PC-9 (cell line): ENCODE data around the gene ZNF784. TPM values are rescaled to one million over a fixed set of nuclear protein-coding genes. Genes with fewer than 3 reads are reported as not detected.
"Not testable (repeated sequence)": the region's sequence is repeated elsewhere in the genome, so short reads cannot be mapped to it uniquely, and the experiment has no call there.

Experiments used
- BruUV-seq: library from RNA; stranded (reverse); fragments of 400-500 nt; replicated peaks from 2 replicates; lab custom pipeline; 2021; lab: Mats Ljungman, UMichigan
- CTCF ChIA-PET: fragments of 300-600 bp; sonication (Branson Sonifier 250); formaldehyde crosslinking; loops from one replicate; lab custom pipeline; 2022; ENCODE audit warnings: antibody characterized with exemption; lab: Charles Lee
- POLR2A ChIA-PET: fragments of 300-600 bp; sonication (Branson Sonifier 250); formaldehyde crosslinking; loops from one replicate; lab custom pipeline; 2022; ENCODE audit warnings: antibody characterized with exemption; ENCODE audit not compliant: unreplicated experiment; lab: Charles Lee
- DNase-seq, 2 experiments: peaks; one replicate each; pipeline versions ENCODE4 v3.0.0 to v3.0.0-alpha.2; 2015 to 2022; ENCODE audit warnings: mixed read lengths in 1 of 2
- H2AFZ ChIP-seq: fragments of 200-600 bp; sonication (generic); 2 replicates; pipeline ENCODE4 v1.8.1; 2017; ENCODE audit warnings: antibody characterized with exemption
- H3F3A ChIP-seq: fragments of 200-600 bp; sonication (generic); 2 replicates; pipeline ENCODE4 v1.8.1; 2017; ENCODE audit warnings: antibody characterized with exemption, mild to moderate bottlenecking, low read depth; ENCODE audit not compliant: insufficient read depth
- H3K27ac ChIP-seq: fragments of 200-600 bp; sonication (generic); 2 replicates; pipeline ENCODE4 v1.6.1; 2016; ENCODE audit warnings: mixed run types
- H3K27me3 ChIP-seq: fragments of 200-600 bp; sonication (generic); 2 replicates; pipeline ENCODE4 v1.6.1; 2016; ENCODE audit warnings: low read depth, mixed run types; ENCODE audit not compliant: insufficient read depth
- H3K36me3 ChIP-seq: fragments of 200-600 bp; sonication (generic); 2 replicates; pipeline ENCODE4 v1.6.1; 2016; ENCODE audit warnings: low read depth, mixed run types
- H3K4me1 ChIP-seq: fragments of 200-600 bp; sonication (generic); replicated peaks from 2 replicates; pipeline ENCODE4 v1.6.1; 2016; ENCODE audit warnings: mixed run types; ENCODE audit not compliant: insufficient read depth
- H3K4me2 ChIP-seq: fragments of 200-600 bp; sonication (generic); 2 replicates; pipeline ENCODE4 v1.6.1; 2017; ENCODE audit warnings: mixed run types
- H3K4me3 ChIP-seq: fragments of 200-600 bp; sonication (generic); 2 replicates; pipeline ENCODE4 v1.6.1; 2016; ENCODE audit warnings: mixed run types
- H3K79me2 ChIP-seq: fragments of 200-600 bp; sonication (generic); 2 replicates; pipeline ENCODE4 v1.6.1; 2017; ENCODE audit warnings: low read depth, mixed run types
- H3K9me2 ChIP-seq: fragments of 200-600 bp; sonication (generic); 2 replicates; pipeline ENCODE4 v1.8.1; 2017; ENCODE audit warnings: mild to moderate bottlenecking; ENCODE audit not compliant: insufficient read depth
- H3K9me3 ChIP-seq: fragments of 200-600 bp; sonication (generic); 2 replicates; pipeline ENCODE4 v1.8.1; 2016; ENCODE audit warnings: low read depth; ENCODE audit not compliant: insufficient read depth
- H4K20me1 ChIP-seq: fragments of 200-600 bp; sonication (generic); 2 replicates; pipeline ENCODE4 v1.8.1; 2017; ENCODE audit not compliant: insufficient read depth
- EZH2 ChIP-seq: fragments of 200-600 bp; sonication (generic); IDR thresholded peaks from 2 replicates; pipeline ENCODE4 v1.8.0; 2017; ENCODE audit warnings: antibody characterized with exemption, low read depth
- intact Hi-C: fragments of 100-400 bp; cut with micrococcal nuclease; formaldehyde crosslinking; loops from one replicate; pipeline ENCODE4 v1.10.0; 2022; ENCODE audit not compliant: unreplicated experiment
- total RNA-seq: library from RNA; stranded (reverse); gene quantifications from 2 replicates; pipeline ENCODE4 v1.2.3, GENCODE V29; 2021
- TF ChIP-seq, protein P1 (sequence below): fragments of 200-600 bp; sonication (generic); conservative IDR thresholded peaks from 2 replicates; pipeline ENCODE4 v1.6.1; 2017; ENCODE audit warnings: mixed run types, antibody characterized with exemption, mild to moderate bottlenecking, moderate library complexity

Gene ZNF784
- total RNA-seq, 1 experiment from 2014 or later: 5.4 TPM

DNA sequence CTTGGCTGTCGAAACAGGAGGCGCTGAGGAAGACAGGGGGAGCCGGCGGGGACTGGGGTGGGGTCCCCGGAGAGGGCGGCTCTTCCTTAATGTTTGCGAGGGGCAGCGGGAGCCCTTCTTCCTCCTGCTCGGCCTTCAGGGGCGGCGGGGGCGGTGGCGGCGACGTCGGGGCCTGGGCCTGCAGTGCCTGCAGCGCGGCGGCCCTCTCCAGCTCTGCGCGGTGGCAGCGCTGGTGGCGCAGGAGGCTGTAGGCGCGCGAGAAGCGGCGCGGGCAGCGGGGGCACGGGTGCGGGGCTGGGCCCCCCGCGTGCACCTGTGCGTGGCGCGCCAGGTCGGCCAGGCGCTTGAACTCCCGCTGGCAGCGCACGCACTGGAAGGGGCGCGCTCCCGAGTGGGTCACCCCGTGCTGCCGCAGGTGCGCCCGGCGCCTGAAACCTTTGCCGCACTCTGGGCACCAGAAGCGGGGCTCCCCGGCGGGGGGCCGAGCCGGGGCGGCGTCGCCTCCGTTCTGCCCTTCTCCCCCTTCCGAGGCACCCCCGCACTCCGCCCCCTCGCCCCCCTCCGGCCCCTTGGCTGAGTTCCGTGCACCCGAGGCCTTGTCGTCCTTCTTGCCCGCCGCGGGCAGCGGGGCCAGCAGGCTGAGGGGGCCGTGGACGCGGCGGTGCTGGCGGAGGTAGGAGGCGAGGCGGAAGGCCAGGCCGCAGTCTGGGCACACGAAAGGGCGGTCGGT, 46.2 kb downstream of the ZNF784 start:
- DNase-seq: no peak
- ChIA-PET POLR2A (no interaction called here), CTCF (no interaction called here)
- no peak overlapping the region for H3K4me2 ChIP-seq
- H3F3A ChIP-seq: peaks cover 40% of the 10 kb centered on the region; the same call in 1 of the 2 replicates
- no peak overlapping the region for H3K4me3 ChIP-seq
- no peak overlapping the region for H3K27ac ChIP-seq
- H3K36me3 ChIP-seq: peaks cover 9% of the 10 kb centered on the region; the same call in 1 of the 2 replicates
- H4K20me1 ChIP-seq: peaks cover 7% of the 10 kb centered on the region; the same call in 1 of the 2 replicates
- peaks cover 18% of the 10 kb centered on the region for H3K79me2 ChIP-seq
- H3K9me2 ChIP-seq: no peaks in the 10 kb centered on the region
- H3K9me3 ChIP-seq: no peaks in the 10 kb centered on the region
- no peak for TF ChIP-seq EZH2
- TF ChIP-seq, protein P1, sequence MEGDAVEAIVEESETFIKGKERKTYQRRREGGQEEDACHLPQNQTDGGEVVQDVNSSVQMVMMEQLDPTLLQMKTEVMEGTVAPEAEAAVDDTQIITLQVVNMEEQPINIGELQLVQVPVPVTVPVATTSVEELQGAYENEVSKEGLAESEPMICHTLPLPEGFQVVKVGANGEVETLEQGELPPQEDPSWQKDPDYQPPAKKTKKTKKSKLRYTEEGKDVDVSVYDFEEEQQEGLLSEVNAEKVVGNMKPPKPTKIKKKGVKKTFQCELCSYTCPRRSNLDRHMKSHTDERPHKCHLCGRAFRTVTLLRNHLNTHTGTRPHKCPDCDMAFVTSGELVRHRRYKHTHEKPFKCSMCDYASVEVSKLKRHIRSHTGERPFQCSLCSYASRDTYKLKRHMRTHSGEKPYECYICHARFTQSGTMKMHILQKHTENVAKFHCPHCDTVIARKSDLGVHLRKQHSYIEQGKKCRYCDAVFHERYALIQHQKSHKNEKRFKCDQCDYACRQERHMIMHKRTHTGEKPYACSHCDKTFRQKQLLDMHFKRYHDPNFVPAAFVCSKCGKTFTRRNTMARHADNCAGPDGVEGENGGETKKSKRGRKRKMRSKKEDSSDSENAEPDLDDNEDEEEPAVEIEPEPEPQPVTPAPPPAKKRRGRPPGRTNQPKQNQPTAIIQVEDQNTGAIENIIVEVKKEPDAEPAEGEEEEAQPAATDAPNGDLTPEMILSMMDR: no peak
- intact Hi-C loops: no loop called here
- no peaks in the 10 kb centered on the region for H3K27me3 ChIP-seq
- BruUV-seq: no TSS peak
- H3K4me1 ChIP-seq: 0 out of 2 replicates have a peak, but pooled peaks cover 3% of the 10 kb centered on the region
- no peak overlapping the region for H2AFZ ChIP-seq

DNA sequence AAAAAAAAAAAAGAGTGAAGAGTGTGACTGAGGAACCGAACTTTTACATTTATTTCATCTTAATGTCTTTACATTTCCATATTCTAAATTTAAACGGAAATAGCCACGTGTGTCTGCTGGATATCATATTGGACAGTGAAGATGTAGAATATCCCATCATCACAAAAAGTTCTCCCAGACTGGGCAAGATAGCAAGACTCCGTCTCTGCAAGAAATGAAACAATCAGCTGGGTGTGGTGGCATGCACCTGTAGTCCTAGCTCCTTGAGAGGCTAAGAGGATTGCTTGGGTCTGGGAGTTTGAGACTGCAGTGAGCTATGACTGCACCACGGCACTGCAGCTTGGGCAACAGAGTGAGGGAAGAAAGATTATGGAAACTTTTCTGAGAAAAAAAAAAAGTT, 47.6 kb downstream of the ZNF784 start:
- no peak for DNase-seq
- ChIA-PET POLR2A (interaction anchor here (0.9 kb wide), 1 partner anchor 249 kb away, joined by 7 read pairs; no protein-coding TSS in a partner anchor), CTCF (no interaction called here)
- Histone ChIP-seq H3K9me3 (no peaks in the 10 kb centered on the region), H3K36me3 (peaks cover 9% of the 10 kb centered on the region; the same call in 1 of the 2 replicates), H3K4me3 (no peak overlapping the region), H3K9me2 (no peaks in the 10 kb centered on the region), H3F3A (peaks cover 34% of the 10 kb centered on the region; the same call in 1 of the 2 replicates), H3K79me2 (peaks cover 18% of the 10 kb centered on the region), H3K4me1 (0 out of 2 replicates have a peak, but pooled peaks cover 3% of the 10 kb centered on the region), H3K4me2 (no peak overlapping the region), H2AFZ (no peak overlapping the region), H3K27ac (no peak overlapping the region), H3K27me3 (no peaks in the 10 kb centered on the region), H4K20me1 (peaks cover 7% of the 10 kb centered on the region; the same call in 1 of the 2 replicates)
- TF ChIP-seq EZH2: no peak
- TF ChIP-seq, protein P1: no peak
- BruUV-seq: no TSS peak
- intact Hi-C loops: no loop called here

DNA sequence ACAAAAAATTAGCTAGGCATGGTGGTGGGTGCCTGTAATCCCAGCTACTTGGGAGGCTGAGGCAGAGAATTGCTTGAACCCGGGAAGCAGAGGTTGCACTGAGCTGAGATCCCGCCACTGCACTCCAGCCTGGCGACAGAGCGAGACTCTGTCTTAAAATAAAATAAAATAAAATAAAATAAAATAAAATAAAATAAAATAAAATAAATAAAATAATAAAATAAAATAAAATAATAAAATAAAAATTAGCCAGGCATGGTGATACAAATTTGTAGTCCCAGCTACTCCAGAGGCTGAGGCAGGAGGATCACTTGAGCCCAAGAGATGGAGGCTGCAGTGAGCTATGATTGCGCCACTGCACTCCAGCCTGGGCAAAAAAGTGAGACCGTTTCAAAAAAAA, 50.4 kb downstream of the ZNF784 start:
- H2AFZ ChIP-seq, H3K4me1 ChIP-seq, H3K27me3 ChIP-seq, H3K4me3 ChIP-seq, H4K20me1 ChIP-seq, H3K79me2 ChIP-seq, intact Hi-C loops, H3K4me2 ChIP-seq, DNase-seq, H3K9me3 ChIP-seq, CTCF ChIA-PET, H3K27ac ChIP-seq, POLR2A ChIA-PET, BruUV-seq, H3K9me2 ChIP-seq, H3K36me3 ChIP-seq: not testable (repeated sequence)
- H3F3A ChIP-seq: peaks cover 24% of the 10 kb centered on the region; the same call in 1 of the 2 replicates

Other genes starting within 250 kb of the ZNF784 start
- not detected in 2 replicates for gene TMEM190, start 247.7 kb downstream of the ZNF784 start, total RNA-seq
- 40.4 and 94.5 TPM in 2 replicates for gene TMEM238, start 240.3 kb downstream of the ZNF784 start, total RNA-seq
- gene RPL28, start 238.6 kb downstream of the ZNF784 start, total RNA-seq: 2,433 and 2,547 TPM in 2 replicates
- 359 and 395 TPM in 2 replicates for gene UBE2S, start 216.8 kb downstream of the ZNF784 start, total RNA-seq
- gene SHISA7, start 181.3 kb downstream of the ZNF784 start, total RNA-seq: not detected in 2 replicates
- gene ISOC2, start 162.9 kb downstream of the ZNF784 start, total RNA-seq: 92.4 and 113 TPM in 2 replicates
- gene C19orf85, start 159.8 kb downstream of the ZNF784 start, total RNA-seq: 0.73 and 0.74 TPM in 2 replicates
- gene ZNF628, start 147.9 kb downstream of the ZNF784 start, total RNA-seq: 17.7 and 19.3 TPM in 2 replicates
- gene NAT14, start 139.4 kb downstream of the ZNF784 start, total RNA-seq: 61.6 and 103 TPM in 2 replicates
- gene SSC5D, start 136.1 kb downstream of the ZNF784 start, total RNA-seq: 3.9 and 4.8 TPM in 2 replicates
- gene SBK2, start 87.4 kb downstream of the ZNF784 start, total RNA-seq: 3.5 and 3.9 TPM in 2 replicates
- gene SBK3, start 79.0 kb downstream of the ZNF784 start, total RNA-seq: 41.4 and 45.0 TPM in 2 replicates
- 49.0 TPM in 2 replicates for gene ZNF579, start 43.7 kb downstream of the ZNF784 start, total RNA-seq
- 25.2 and 25.4 TPM in 2 replicates for gene FIZ1, start 25.0 kb downstream of the ZNF784 start, total RNA-seq
- gene ZNF524, start 24.3 kb downstream of the ZNF784 start, total RNA-seq: 30.0 and 37.0 TPM in 2 replicates
- gene ZNF865, start 18.9 kb downstream of the ZNF784 start, total RNA-seq: 26.8 and 30.3 TPM in 2 replicates
- gene ZNF580, start 16.4 kb upstream of the ZNF784 start, total RNA-seq: 56.6 and 64.7 TPM in 2 replicates
- gene ZNF581, start 19.1 kb upstream of the ZNF784 start, total RNA-seq: 53.5 and 81.9 TPM in 2 replicates
- 3.2 and 6.7 TPM in 2 replicates for gene CCDC106, start 23.6 kb upstream of the ZNF784 start, total RNA-seq
- 252 and 323 TPM in 2 replicates for gene U2AF2, start 30.5 kb upstream of the ZNF784 start, total RNA-seq
- gene EPN1, start 50.7 kb upstream of the ZNF784 start, total RNA-seq: 232 and 274 TPM in 2 replicates
- gene NLRP9, start 113.8 kb upstream of the ZNF784 start, total RNA-seq: not detected in 2 replicates
- gene RFPL4A, start 134.5 kb upstream of the ZNF784 start, total RNA-seq: not detected in 2 replicates
- not detected in 2 replicates for gene RFPL4AL1, start 144.6 kb upstream of the ZNF784 start, total RNA-seq
- not detected in 2 replicates for gene NLRP11, start 207.4 kb upstream of the ZNF784 start, total RNA-seq
- gene NLRP4, start 212.0 kb upstream of the ZNF784 start, total RNA-seq: 1.6 and 1.7 TPM in 2 replicates